ENCODE data around the gene HMX3.
"Not testable (repeated sequence)": the region's sequence is repeated elsewhere in the genome, so short reads cannot be mapped to it uniquely, and the experiment has no call there.

HMX3 gene

DNA sequence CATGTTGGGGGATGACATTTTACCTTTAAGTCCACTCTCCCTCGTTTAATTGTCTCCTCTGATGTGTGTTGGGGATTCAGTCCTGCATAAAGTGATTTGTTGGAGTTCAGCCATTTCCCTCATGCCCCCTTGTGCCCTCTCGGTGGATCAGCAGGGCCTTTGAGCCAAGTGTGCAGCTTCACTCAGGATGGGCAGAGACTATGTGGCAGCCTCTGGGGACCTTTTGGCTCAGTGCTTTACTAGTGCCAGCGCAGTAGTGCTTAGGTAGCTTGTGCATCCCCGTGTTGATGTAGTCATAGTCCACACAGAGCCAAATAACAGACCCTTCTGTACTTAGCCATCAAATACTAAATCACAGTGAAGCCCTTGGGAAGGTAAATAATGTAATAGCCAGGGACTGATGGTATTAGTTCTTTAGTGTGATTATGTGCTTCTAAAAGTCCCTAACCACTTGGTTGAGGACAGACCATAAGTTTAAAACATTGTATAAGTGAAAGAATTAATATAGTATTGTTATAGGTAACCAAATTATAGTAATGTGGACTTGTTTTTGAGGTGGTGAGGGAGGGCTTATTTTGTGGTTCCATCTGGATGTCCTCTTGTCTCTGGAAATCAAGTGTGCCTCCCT lies 29.8 kb downstream of the HMX3 start:
- Mint-ChIP-seq H3K27ac (no peak overlapping the region), H3K36me3 (ENCODE audit: low read depth) (peaks cover 78% of the 10 kb centered on the region), H3K9me3 (no peaks in the 10 kb centered on the region), H3K4me1 (peaks cover 13% of the 10 kb centered on the region), H3K27me3 (no peaks in the 10 kb centered on the region), H3K4me3 (no peak overlapping the region)
- peak; percentile 33 for ATAC-seq
- no peak for DNase-seq

DNA sequence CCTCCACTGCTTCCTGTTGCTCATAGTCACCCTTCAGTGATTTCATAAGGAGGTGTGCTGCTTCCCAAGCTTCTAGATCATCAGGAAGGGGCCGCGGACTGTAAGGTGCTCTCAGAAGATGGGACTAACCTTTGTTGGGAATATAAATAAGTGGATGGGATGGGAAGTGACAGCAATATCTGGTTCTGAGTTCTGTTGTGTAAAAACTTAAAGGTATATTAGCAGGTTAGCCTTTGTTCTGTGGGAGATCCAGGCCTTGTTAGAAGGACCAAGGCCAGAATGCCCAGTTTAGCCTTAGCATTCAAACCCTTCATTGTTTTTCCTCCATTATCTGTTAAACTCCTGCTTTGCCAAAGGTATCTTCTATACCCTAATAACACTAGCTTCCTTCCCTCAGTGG lies 30.8 kb downstream of the HMX3 start:
- peaks cover 74% of the 10 kb centered on the region for H3K36me3 Mint-ChIP-seq (ENCODE audit: low read depth)
- ATAC-seq: no peak
- H3K4me1 Mint-ChIP-seq: peaks cover 5% of the 10 kb centered on the region
- DNase-seq: no peak
- no peaks in the 10 kb centered on the region for H3K9me3 Mint-ChIP-seq
- H3K27me3 Mint-ChIP-seq: no peaks in the 10 kb centered on the region
- no peak overlapping the region for H3K27ac Mint-ChIP-seq
- no peak overlapping the region for H3K4me3 Mint-ChIP-seq

DNA sequence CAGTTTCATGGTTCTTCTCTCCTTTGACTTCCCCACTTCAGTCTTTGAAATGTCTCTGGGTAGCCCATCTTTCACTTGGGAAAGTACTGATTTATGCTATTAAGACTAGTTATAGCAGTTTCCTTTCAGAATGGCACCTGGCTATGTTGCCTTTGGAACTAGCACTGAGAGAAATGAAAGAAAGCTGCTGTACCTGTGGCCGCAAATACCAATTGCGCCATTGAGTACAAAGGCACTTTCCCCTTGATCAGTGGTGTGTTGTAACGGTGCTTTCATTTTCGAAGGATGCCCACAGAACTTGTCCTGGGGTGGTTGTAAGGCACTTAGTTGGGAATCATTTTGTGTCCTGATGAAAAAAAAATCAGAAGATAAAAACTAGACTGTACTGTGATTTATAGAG lies 35.2 kb downstream of the HMX3 start:
- Mint-ChIP-seq H3K27ac (no peak overlapping the region), H3K4me3 (no peak overlapping the region), H3K9me3 (no peaks in the 10 kb centered on the region), H3K4me1 (peaks cover 1% of the 10 kb centered on the region), H3K36me3 (ENCODE audit: low read depth) (peaks cover 69% of the 10 kb centered on the region), H3K27me3 (no peaks in the 10 kb centered on the region)
- ATAC-seq: no peak
- no peak for DNase-seq

DNA sequence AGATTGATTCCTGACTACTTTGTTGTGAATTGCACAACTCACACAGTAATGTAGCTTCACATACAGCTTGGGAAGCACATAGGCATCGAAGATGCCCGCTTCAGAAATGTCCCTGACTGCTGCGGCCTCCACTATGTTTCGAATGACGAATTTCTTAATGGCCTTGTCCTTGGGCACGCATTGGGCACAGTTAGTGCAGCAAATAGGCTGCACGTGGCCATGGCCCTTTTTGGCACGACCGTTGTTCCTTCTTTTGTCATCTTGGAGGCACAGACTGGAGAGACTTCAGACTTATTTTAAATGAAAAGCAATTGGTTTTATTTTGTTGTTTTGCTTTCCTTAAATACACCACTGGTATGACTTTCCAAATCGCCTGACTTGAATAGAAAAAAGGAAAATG lies 35.8 kb downstream of the HMX3 start:
- ATAC-seq, H3K4me1 Mint-ChIP-seq, H3K27me3 Mint-ChIP-seq, H3K27ac Mint-ChIP-seq, DNase-seq, H3K9me3 Mint-ChIP-seq, H3K4me3 Mint-ChIP-seq: not testable (repeated sequence)
- H3K36me3 Mint-ChIP-seq (ENCODE audit: low read depth): peaks cover 68% of the 10 kb centered on the region

DNA sequence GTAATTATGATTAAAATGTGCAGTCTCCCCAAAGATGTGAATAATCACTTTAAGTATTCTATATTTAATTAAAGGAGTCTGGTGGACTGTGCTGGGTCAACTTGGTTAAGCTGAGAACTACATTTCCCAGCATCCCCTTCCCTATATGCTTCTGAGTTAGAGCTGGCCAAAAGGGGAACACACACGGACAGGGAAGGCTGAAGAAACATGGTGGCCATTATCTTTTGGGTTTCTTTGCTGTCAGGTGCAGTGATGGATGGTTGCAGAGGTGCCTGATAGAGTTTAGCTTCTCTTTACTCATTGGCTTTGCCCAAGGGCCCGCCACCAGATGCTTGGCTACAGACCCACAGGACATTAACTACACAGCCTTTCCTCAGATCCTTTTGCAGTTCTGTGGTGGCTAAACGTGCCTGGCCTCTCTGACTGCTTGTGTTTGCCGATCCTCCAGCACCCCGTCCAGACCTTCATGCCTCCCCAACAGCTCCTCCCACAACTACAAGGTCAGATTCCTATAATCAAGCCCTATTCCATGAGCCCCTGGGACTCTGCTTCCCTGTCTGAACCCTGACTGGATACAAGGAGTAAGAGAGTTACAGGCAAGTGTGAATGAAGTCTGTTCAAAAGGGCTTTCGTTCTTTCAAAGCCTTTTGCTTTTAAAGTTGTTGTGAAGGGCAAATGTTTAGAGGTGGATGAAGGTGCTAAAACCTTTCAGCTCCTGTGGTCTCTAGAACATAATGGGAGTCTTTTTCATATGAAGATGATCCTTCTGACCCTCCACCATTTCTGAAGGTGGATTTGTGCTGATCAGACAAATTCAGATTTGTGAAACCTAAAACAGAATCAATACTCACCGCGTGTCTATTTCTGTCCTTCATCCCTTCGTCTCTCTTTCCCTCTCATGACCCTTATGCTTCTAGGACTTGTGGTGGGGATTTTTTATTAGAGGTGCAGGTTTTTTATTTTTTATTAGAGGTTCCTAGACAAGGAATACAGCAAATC lies 39.9 kb downstream of the HMX3 start:
- DNase-seq (no peak), ATAC-seq (no peak)
- H3K4me3 Mint-ChIP-seq: no peak overlapping the region
- H3K4me1 Mint-ChIP-seq: peaks cover 1% of the 10 kb centered on the region
- no peaks in the 10 kb centered on the region for H3K27me3 Mint-ChIP-seq
- peaks cover 61% of the 10 kb centered on the region for H3K36me3 Mint-ChIP-seq (ENCODE audit: low read depth)
- H3K9me3 Mint-ChIP-seq: peaks cover 4% of the 10 kb centered on the region
- H3K27ac Mint-ChIP-seq: no peak overlapping the region

DNA sequence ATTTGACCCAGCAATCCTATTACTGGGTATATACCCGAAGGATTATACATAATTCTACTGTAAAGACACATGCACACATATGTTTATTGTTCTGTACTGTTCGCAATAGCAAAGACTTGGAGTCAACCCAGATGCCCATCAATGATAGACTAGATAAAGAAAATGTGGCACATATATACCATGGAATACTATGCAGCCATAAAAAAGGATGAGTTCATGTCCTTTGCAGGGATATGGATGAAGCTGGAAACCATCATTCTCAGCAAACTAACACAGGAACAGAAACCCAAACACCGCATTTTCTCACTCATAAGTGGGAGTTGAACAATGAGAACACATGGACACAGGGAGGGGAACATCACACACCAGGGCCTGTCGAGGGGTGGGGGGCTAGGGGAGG lies 42.6 kb downstream of the HMX3 start:
- H3K27ac Mint-ChIP-seq, ATAC-seq, H3K9me3 Mint-ChIP-seq, DNase-seq, H3K27me3 Mint-ChIP-seq, H3K4me3 Mint-ChIP-seq, H3K4me1 Mint-ChIP-seq: not testable (repeated sequence)
- H3K36me3 Mint-ChIP-seq (ENCODE audit: low read depth): peaks cover 52% of the 10 kb centered on the region

DNA sequence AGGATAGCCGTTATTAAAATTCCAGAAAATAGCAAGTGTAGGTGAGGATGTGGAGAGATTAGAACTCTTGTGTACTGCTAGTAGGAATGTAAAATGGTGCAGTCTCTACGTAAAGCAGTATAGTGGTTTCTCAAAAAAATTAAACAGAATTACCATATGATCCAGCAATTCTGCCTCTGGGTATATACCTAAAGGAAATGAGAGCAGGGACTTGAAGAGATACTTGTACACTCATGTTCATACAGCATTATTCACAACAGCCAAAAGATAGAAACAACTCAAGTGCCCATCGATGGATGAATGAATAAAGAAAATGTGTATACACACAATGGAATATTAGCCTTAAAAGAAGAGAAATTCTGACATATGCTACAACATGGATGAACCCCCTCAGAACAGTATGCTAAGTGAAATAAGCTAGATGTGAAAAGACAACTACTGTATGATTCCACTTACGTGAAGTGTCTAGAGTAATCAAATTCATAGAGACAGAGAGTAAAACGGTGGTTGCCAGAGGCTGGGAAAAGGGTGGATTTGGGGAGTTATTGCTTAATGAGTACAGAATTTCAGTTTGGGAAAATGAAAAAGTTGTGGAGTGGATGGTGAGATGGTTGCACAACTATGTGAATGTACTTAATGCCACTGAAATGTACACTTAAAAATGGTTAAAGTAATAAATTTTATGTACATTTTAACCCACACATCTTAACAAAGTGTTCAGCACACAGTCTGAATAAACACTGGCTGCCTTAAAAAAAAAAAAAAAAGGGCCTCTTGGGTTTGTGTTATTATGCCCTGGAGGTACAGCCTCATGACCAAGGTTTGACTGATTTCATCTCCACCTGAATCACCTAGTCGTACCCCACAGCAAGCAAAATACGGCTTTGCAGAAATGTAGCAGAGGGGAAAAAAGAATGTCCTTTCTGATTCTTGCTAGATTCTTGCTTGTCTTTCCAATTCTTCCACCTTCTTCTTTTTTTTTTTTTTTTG lies 44.6 kb downstream of the HMX3 start:
- Mint-ChIP-seq H3K4me1 (no peaks in the 10 kb centered on the region), H3K4me3 (no peak overlapping the region), H3K36me3 (ENCODE audit: low read depth) (peaks cover 59% of the 10 kb centered on the region), H3K27me3 (no peaks in the 10 kb centered on the region), H3K9me3 (peaks cover 18% of the 10 kb centered on the region), H3K27ac (no peak overlapping the region)
- no peak for ATAC-seq
- DNase-seq: no peak

DNA sequence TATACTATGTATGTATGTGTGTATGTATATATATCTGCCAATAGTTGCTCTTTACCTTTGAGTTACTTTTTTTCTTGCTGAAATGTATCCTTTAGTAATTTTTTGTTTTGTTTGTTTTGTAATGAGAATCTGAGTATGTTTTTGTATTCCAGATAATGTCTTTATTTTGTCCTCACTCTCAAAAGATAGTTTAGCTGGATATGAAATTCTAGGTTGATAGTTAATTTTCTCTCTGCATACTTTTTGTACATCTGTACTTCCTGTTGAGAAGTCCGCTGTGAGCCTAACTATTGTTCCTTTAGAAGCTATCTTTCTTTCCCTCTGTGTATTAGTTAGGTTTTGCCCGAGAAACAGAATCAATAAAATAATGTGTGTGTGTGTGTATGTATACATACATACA lies 48.0 kb downstream of the HMX3 start:
- Mint-ChIP-seq H3K27ac (no peak overlapping the region), H3K27me3 (no peaks in the 10 kb centered on the region), H3K4me1 (no peaks in the 10 kb centered on the region), H3K36me3 (ENCODE audit: low read depth) (peaks cover 48% of the 10 kb centered on the region), H3K9me3 (peaks cover 23% of the 10 kb centered on the region), H3K4me3 (no peak overlapping the region)
- no peak for DNase-seq
- ATAC-seq: no peak

DNA sequence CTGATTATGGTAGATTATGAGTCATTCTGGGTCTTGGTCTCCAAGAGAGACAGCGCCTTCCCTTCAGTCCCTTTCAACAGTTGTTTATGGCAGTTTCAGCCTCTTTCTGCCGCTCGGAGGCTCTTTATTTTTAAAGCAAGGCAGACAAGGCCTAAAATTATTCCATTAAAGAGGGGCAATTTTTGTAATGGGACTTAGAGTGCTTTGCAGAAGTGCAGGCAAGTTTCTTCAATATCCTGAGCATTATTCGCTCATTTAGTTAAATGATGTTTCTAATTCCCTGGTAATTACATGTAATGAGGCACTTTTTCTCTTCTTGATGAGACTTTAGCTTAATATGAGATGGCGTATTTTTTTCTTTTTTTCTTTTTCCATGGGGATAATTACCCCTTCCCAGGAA lies 52.0 kb downstream of the HMX3 start:
- H3K4me1 Mint-ChIP-seq: no peaks in the 10 kb centered on the region
- H3K36me3 Mint-ChIP-seq (ENCODE audit: low read depth): peaks cover 47% of the 10 kb centered on the region
- peaks cover 23% of the 10 kb centered on the region for H3K9me3 Mint-ChIP-seq
- H3K27me3 Mint-ChIP-seq: no peaks in the 10 kb centered on the region
- H3K27ac Mint-ChIP-seq: no peak overlapping the region
- H3K4me3 Mint-ChIP-seq: no peak overlapping the region
- no peak for DNase-seq
- no peak for ATAC-seq

Data from activated naive CD8-positive, alpha-beta T cell treated with anti-CD3 and anti-CD28 coated beads, Interleukin-2, amount 50 U/mL, for 24 hours (primary cell).